Mammary epithelial cell (primary cell): ENCODE results near the gene ITGBL1.

ENCODE experiments used
- EZH2 ChIP-seq: IDR thresholded peaks from 2 replicates; pipeline ENCODE4 v1.6.1; 2012; ENCODE audit warnings: low read length, inconsistent platforms, borderline replicate concordance
- TF ChIP-seq, protein P1 (sequence below), 2 donors: IDR thresholded peaks in 1 of 2; conservative IDR thresholded peaks in 1 of 2; 2 replicates each; pipeline ENCODE4 v1.5.1; 2011 to 2012; ENCODE audit warnings: inconsistent platforms in 2 of 2, low read length in 2 of 2, mild to moderate bottlenecking in 2 of 2, control low read depth in 1 of 2, low read depth in 1 of 2; ENCODE audit not compliant: insufficient read depth in 1 of 2; ENCODE audit errors: extremely low read depth in 1 of 2

DNA sequence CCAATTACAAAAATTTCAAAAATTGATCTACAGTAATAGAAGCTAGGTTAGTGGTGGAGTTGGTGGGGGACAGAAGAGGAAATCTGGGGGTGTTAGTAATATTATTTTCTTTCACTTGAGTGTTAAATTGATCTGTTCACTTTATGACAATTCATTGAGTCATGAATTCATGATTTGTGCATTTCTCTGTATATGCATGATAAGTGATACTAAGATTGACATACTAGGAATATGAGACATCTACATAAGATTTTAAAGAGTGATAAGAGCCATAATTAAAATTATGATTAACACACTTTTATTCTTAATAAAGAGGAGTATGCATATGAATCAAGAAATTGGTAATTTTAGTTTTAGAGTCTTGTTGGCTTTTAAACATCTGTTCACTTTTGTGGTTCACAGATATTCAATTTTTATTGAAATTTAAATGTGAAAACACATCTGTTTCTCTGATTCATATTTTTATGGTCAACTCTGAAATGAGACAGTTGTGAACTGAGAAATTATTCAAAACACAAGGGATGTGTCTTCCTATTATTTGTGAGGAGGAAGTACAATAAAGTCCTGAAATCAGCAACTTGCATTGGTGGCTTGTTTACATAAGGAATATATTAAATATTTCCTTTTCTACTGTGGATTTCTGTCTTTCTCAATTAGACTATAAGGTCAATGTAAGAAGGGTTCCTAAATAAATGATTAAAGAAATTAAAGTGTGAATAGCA lies 196.5 kb downstream of the ITGBL1 start:
- TF ChIP-seq, protein P1, sequence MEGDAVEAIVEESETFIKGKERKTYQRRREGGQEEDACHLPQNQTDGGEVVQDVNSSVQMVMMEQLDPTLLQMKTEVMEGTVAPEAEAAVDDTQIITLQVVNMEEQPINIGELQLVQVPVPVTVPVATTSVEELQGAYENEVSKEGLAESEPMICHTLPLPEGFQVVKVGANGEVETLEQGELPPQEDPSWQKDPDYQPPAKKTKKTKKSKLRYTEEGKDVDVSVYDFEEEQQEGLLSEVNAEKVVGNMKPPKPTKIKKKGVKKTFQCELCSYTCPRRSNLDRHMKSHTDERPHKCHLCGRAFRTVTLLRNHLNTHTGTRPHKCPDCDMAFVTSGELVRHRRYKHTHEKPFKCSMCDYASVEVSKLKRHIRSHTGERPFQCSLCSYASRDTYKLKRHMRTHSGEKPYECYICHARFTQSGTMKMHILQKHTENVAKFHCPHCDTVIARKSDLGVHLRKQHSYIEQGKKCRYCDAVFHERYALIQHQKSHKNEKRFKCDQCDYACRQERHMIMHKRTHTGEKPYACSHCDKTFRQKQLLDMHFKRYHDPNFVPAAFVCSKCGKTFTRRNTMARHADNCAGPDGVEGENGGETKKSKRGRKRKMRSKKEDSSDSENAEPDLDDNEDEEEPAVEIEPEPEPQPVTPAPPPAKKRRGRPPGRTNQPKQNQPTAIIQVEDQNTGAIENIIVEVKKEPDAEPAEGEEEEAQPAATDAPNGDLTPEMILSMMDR (conservative IDR thresholded peaks at IDR 0.05 in 1 of 2, IDR thresholded peaks at IDR 0.05 in 1 of 2; ENCODE audit: extremely low read depth in 1 of 2, insufficient read depth in 1 of 2, low read depth in 1 of 2, low read length in 2 of 2): no peak
- TF ChIP-seq EZH2: no peak
